Brain microvascular endothelial cell (primary cell): ENCODE data around the gene ABCC5.
"Not testable (repeated sequence)": the region's sequence is repeated elsewhere in the genome, so short reads cannot be mapped to it uniquely, and the experiment has no call there.

Experiments used
- DNase-seq: peaks from one replicate; pipeline ENCODE4 v3.0.0-alpha.2; 2020
- H3K27ac ChIP-seq: fragments of 250-450 bp; sonication (Bioruptor Pico); 2 replicates; pipeline ENCODE4 v1.5.1; 2020; ENCODE audit warnings: mild to moderate bottlenecking, moderate library complexity
- H3K27me3 ChIP-seq: fragments of 250-450 bp; sonication (Bioruptor Pico); replicated peaks from 2 replicates; pipeline ENCODE4 v1.5.1; 2020; ENCODE audit warnings: mild to moderate bottlenecking
- H3K36me3 ChIP-seq: fragments of 250-450 bp; sonication (Bioruptor Pico); replicated peaks from 2 replicates; pipeline ENCODE4 v1.5.1; 2020; ENCODE audit warnings: mild to moderate bottlenecking
- H3K4me3 ChIP-seq: 2 replicates; pipeline ENCODE4 v1.5.1; 2011; ENCODE audit warnings: low read depth, mild to moderate bottlenecking, control low read depth, low read length, moderate library complexity
- CTCF ChIP-seq: IDR thresholded peaks from 2 replicates; pipeline ENCODE4 v1.5.1; 2011; ENCODE audit warnings: low read depth, mild to moderate bottlenecking, moderate library complexity, low read length, control low read depth, inconsistent platforms; ENCODE audit errors: missing control alignments
- in situ Hi-C: cut with HindIII; loops from 2 replicates; pipeline ENCODE4 v1.10.0; 2017; ENCODE audit warnings: low sequenced_read_pairs, low pct_ligation_motif_present

ABCC5 gene

GRCh38 chr3:183878071-183878470 lies 139.6 kb downstream of the ABCC5 start:
- Histone ChIP-seq H3K27ac (no peak overlapping the region), H3K36me3 (peaks cover 4% of the 10 kb centered on the region), H3K4me3 (no peak overlapping the region), H3K27me3 (no peaks in the 10 kb centered on the region)
- DNase-seq: no peak
- TF ChIP-seq CTCF: no peak
- in situ Hi-C loops: no loop called here

GRCh38 chr3:183877227-183877626 lies 140.5 kb downstream of the ABCC5 start:
- H3K27me3 ChIP-seq, DNase-seq, H3K27ac ChIP-seq, H3K4me3 ChIP-seq, in situ Hi-C loops, H3K36me3 ChIP-seq: not testable (repeated sequence)

GRCh38 chr3:183875411-183875810 lies 142.3 kb downstream of the ABCC5 start:
- Histone ChIP-seq H3K27me3 (no peaks in the 10 kb centered on the region), H3K36me3 (peaks cover 4% of the 10 kb centered on the region), H3K4me3 (no peak overlapping the region), H3K27ac (no peak overlapping the region)
- TF ChIP-seq CTCF: no peak
- no peak for DNase-seq
- in situ Hi-C loops: no loop called here

GRCh38 chr3:183873914-183874313 lies 143.8 kb downstream of the ABCC5 start:
- no peak for TF ChIP-seq CTCF
- peaks cover 4% of the 10 kb centered on the region for H3K36me3 ChIP-seq
- H3K27me3 ChIP-seq: no peaks in the 10 kb centered on the region
- no peak for DNase-seq
- no peak overlapping the region for H3K27ac ChIP-seq
- in situ Hi-C loops: no loop called here
- H3K4me3 ChIP-seq: no peak overlapping the region

GRCh38 chr3:183871541-183871940 lies 146.1 kb downstream of the ABCC5 start:
- DNase-seq: no peak

GRCh38 chr3:183870563-183870962 lies 147.1 kb downstream of the ABCC5 start:
- H3K4me3 ChIP-seq: no peak overlapping the region
- H3K36me3 ChIP-seq: peaks cover 7% of the 10 kb centered on the region
- in situ Hi-C loops: no loop called here
- TF ChIP-seq CTCF: no peak
- H3K27ac ChIP-seq: no peak overlapping the region
- DNase-seq: no peak
- no peaks in the 10 kb centered on the region for H3K27me3 ChIP-seq

More at GRCh38 chr3:183871541-183871940, 146.1 kb downstream of the ABCC5 start:
- in situ Hi-C loops: no loop called here
- no peak overlapping the region for H3K27ac ChIP-seq
- no peaks in the 10 kb centered on the region for H3K27me3 ChIP-seq
- no peak overlapping the region for H3K4me3 ChIP-seq
- TF ChIP-seq CTCF: no peak
- H3K36me3 ChIP-seq: peaks cover under 1% of the 10 kb centered on the region
